Thoracic aorta (tissue), 2 donors: ENCODE results near the gene NECTIN1. TPM values are rescaled to one million over a fixed set of nuclear protein-coding genes. Genes with fewer than 3 reads are reported as not detected.

Source experiments
- ATAC-seq: fragments of 150-250 bp; one replicate; pipeline ENCODE4 v1.8.0; 2017; ENCODE audit warnings: low read depth; ENCODE audit not compliant: insufficient number of reproducible peaks, low FRiP score
- DNase-seq: peaks from one replicate; pipeline ENCODE4 v3.0.0-alpha.2; 2020; ENCODE audit warnings: low spot score
- H3K27ac ChIP-seq, 2 donors: fragments of 200-600 bp; sonication (generic); 1 replicate in 1 of 2; 2 replicates in 1 of 2; pipeline ENCODE4 v1.5.1; 2016; ENCODE audit warnings: mild to moderate bottlenecking in 2 of 2, moderate library complexity in 2 of 2
- H3K27me3 ChIP-seq: fragments of 200-600 bp; sonication (generic); replicated peaks from 2 replicates; pipeline ENCODE4 v1.6.0; 2016; ENCODE audit warnings: mild to moderate bottlenecking; ENCODE audit not compliant: insufficient read depth
- H3K36me3 ChIP-seq: fragments of 200-600 bp; sonication (generic); one replicate; pipeline ENCODE4 v1.5.1; 2016
- H3K4me1 ChIP-seq, 2 donors: fragments of 200-600 bp; sonication (generic); 1 replicate in 1 of 2; 2 replicates in 1 of 2; pipeline versions ENCODE4 v1.5.1 to v1.6.0; 2016; ENCODE audit warnings: low read depth in 2 of 2, mild to moderate bottlenecking in 1 of 2; ENCODE audit not compliant: control insufficient read depth in 1 of 2
- H3K4me3 ChIP-seq: fragments of 200-600 bp; sonication (generic); 2 replicates; pipeline ENCODE4 v1.5.1; 2016; ENCODE audit warnings: mild to moderate bottlenecking
- H3K9me3 ChIP-seq: fragments of 200-600 bp; sonication (generic); 2 replicates; pipeline ENCODE4 v1.5.1; 2016
- total RNA-seq, 2 donors: library from RNA; depleted of rRNA; stranded (reverse); fragments of >200 nt; gene quantifications; one replicate each; pipeline versions ENCODE4 v1.1.0 to v1.2.3, GENCODE V29; 2016
- TF ChIP-seq, protein P1 (sequence below): fragments of 200-600 bp; sonication (generic); IDR thresholded peaks from one replicate; pipeline ENCODE4 v1.5.1; 2019; ENCODE audit warnings: antibody characterized with exemption

The NECTIN1 gene
- total RNA-seq, 2 donors from 2014 or later: 4.2 to 4.4 TPM

DNA sequence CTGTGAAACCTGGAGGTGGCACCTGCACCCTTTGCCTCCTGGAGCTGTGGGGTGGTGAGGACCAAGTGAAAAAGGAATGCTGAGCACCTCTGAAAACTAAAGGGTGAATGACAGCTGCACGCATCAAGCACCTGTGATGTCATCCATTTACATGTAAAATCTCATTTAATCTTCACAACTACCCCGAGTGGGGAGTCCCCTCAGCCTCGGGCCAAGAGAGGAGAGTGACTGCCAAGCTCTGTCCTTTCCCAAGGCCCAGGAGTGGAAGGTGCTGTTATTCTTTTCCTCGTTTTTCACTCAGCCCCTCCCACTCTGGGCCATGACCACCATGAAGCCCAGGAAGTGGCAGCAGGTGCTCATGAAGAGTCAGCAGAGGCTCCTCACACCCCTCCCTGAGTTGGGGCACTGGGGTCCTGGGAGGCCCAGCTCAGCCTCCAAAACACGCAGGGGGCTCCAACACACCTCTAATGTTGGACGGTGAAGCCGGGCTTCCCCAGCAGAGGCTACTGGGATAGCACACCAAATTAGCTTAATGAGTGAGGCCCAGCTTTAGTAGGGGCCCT, 35.7 kb downstream of the NECTIN1 start:
- H3K4me1 ChIP-seq: peaks cover 0 to 2% of the 10 kb centered on the region in 2 donors
- DNase-seq (no peak), ATAC-seq (no peak)
- H3K27ac ChIP-seq: no peak overlapping the region
- H3K4me3 ChIP-seq: no peak overlapping the region
- H3K9me3 ChIP-seq: no peaks in the 10 kb centered on the region
- H3K36me3 ChIP-seq: no peaks in the 10 kb centered on the region
- TF ChIP-seq, protein P1, sequence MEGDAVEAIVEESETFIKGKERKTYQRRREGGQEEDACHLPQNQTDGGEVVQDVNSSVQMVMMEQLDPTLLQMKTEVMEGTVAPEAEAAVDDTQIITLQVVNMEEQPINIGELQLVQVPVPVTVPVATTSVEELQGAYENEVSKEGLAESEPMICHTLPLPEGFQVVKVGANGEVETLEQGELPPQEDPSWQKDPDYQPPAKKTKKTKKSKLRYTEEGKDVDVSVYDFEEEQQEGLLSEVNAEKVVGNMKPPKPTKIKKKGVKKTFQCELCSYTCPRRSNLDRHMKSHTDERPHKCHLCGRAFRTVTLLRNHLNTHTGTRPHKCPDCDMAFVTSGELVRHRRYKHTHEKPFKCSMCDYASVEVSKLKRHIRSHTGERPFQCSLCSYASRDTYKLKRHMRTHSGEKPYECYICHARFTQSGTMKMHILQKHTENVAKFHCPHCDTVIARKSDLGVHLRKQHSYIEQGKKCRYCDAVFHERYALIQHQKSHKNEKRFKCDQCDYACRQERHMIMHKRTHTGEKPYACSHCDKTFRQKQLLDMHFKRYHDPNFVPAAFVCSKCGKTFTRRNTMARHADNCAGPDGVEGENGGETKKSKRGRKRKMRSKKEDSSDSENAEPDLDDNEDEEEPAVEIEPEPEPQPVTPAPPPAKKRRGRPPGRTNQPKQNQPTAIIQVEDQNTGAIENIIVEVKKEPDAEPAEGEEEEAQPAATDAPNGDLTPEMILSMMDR: no peak
- H3K27me3 ChIP-seq: no peaks in the 10 kb centered on the region

GRCh38 chr11:119692540-119692820, 36.5 kb downstream of the NECTIN1 start:
- no peaks in the 10 kb centered on the region for H3K36me3 ChIP-seq
- H3K9me3 ChIP-seq: no peaks in the 10 kb centered on the region
- DNase-seq: no peak
- H3K4me3 ChIP-seq: no peak overlapping the region
- H3K27ac ChIP-seq: no peak overlapping the region
- no peaks in the 10 kb centered on the region for H3K4me1 ChIP-seq
- H3K27me3 ChIP-seq: no peaks in the 10 kb centered on the region
- TF ChIP-seq, protein P1: no peak
- no peak for ATAC-seq

GRCh38 chr11:119691701-119692539, 37.1 kb downstream of the NECTIN1 start:
- ATAC-seq (no peak), DNase-seq (no peak)
- no peak overlapping the region for H3K4me3 ChIP-seq
- H3K4me1 ChIP-seq: no peaks in the 10 kb centered on the region
- H3K9me3 ChIP-seq: no peaks in the 10 kb centered on the region
- H3K27ac ChIP-seq: no peak overlapping the region
- H3K36me3 ChIP-seq: no peaks in the 10 kb centered on the region
- H3K27me3 ChIP-seq: no peaks in the 10 kb centered on the region
- TF ChIP-seq, protein P1: no peak

GRCh38 chr11:119691020-119691666, 37.9 kb downstream of the NECTIN1 start:
- Histone ChIP-seq H3K4me1 (no peaks in the 10 kb centered on the region), H3K27me3 (no peaks in the 10 kb centered on the region), H3K9me3 (no peaks in the 10 kb centered on the region), H3K36me3 (no peaks in the 10 kb centered on the region), H3K4me3 (no peak overlapping the region), H3K27ac (no peak overlapping the region)
- ATAC-seq (no peak), DNase-seq (no peak)
- TF ChIP-seq, protein P1: no peak

DNA sequence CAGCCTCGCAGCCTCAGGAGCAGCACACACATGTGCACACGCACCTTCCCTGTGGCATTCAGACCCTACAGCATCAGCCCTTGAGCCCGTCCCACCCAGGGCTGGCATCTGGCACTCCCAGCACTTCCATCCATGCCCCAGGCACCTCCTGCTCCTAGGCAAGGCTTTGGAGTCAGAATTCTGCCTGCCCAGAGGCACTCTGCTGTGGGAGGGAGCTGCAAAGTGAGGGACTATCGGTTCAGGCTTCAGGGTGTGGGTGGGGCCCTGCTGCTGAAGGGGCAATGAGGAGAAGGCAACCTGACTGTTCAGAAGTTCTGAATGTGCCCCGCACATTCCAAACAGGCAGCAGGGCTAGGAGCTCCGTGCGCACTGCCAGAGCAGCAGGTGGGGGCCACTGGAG, 39.7 kb downstream of the NECTIN1 start:
- Histone ChIP-seq H3K36me3 (no peaks in the 10 kb centered on the region), H3K27me3 (no peaks in the 10 kb centered on the region), H3K4me1 (no peaks in the 10 kb centered on the region), H3K4me3 (no peak overlapping the region), H3K27ac (no peak overlapping the region), H3K9me3 (no peaks in the 10 kb centered on the region)
- TF ChIP-seq, protein P1: no peak
- ATAC-seq: no peak
- DNase-seq: no peak
